GM23338 (cell line): ENCODE measurements around the gene RABL6. TPM values are rescaled to one million over a fixed set of nuclear protein-coding genes. Genes with fewer than 3 reads are reported as not detected.

ENCODE experiments used
- ATAC-seq: fragments of 200-7000 bp; cut with Tn5 transposase; 3 replicates; pipeline ENCODE4 v1.9.1; 2020
- DNase-seq: peaks from one replicate; pipeline ENCODE4 v3.0.0-alpha.2; 2015; ENCODE audit warnings: low spot score
- H2AFZ ChIP-seq: fragments of 200-600 bp; sonication (generic); 2 replicates; pipeline ENCODE4 v1.8.0; 2016; ENCODE audit warnings: antibody characterized with exemption, mild to moderate bottlenecking, moderate library complexity
- H3F3A ChIP-seq: fragments of 200-600 bp; sonication (generic); replicated peaks from 2 replicates; pipeline ENCODE4 v1.8.0; 2017; ENCODE audit warnings: antibody characterized with exemption, mixed run types, low read depth
- H3K27ac ChIP-seq: fragments of 200-600 bp; sonication (generic); 2 replicates; pipeline ENCODE4 v1.6.1; 2016; ENCODE audit warnings: low read depth
- H3K27me3 ChIP-seq: fragments of 200-600 bp; sonication (generic); 2 replicates; pipeline ENCODE4 v1.8.0; 2016; ENCODE audit warnings: mild to moderate bottlenecking, mixed run types, moderate library complexity; ENCODE audit not compliant: insufficient read depth
- H3K36me3 ChIP-seq: fragments of 200-600 bp; sonication (generic); 2 replicates; pipeline ENCODE4 v1.8.0; 2016; ENCODE audit warnings: mild to moderate bottlenecking; ENCODE audit not compliant: insufficient read depth
- H3K4me1 ChIP-seq: fragments of 200-600 bp; sonication (generic); 2 replicates; pipeline ENCODE4 v1.8.0; 2016; ENCODE audit warnings: mild to moderate bottlenecking, moderate library complexity; ENCODE audit not compliant: insufficient read depth
- H3K4me2 ChIP-seq: fragments of 200-600 bp; sonication (generic); 2 replicates; pipeline ENCODE4 v1.7.1; 2017; ENCODE audit warnings: mixed run types
- H3K4me3 ChIP-seq: fragments of 200-600 bp; sonication (generic); 2 replicates; pipeline ENCODE4 v1.6.1; 2016; ENCODE audit warnings: mixed run types
- H3K79me2 ChIP-seq: fragments of 200-600 bp; sonication (generic); replicated peaks from 2 replicates; pipeline ENCODE4 v1.8.0; 2017; ENCODE audit warnings: mild to moderate bottlenecking; ENCODE audit not compliant: insufficient read depth
- H3K9me2 ChIP-seq: fragments of 200-600 bp; sonication (generic); 2 replicates; pipeline ENCODE4 v1.8.0; 2017; ENCODE audit not compliant: insufficient read depth
- H4K20me1 ChIP-seq: fragments of 200-600 bp; sonication (generic); replicated peaks from 2 replicates; pipeline ENCODE4 v1.8.0; 2017; ENCODE audit warnings: mild to moderate bottlenecking; ENCODE audit not compliant: insufficient read depth
- H3K27ac Mint-ChIP-seq: 2 replicates; pipeline ENCODE4 v1.8.0; 2020; ENCODE audit warnings: inconsistent platforms, mild to moderate bottlenecking, moderate library complexity, mixed read lengths
- H3K27me3 Mint-ChIP-seq: 3 replicates; pipeline ENCODE4 v1.8.0; 2022; ENCODE audit warnings: low read depth, mild to moderate bottlenecking, moderate library complexity, mixed read lengths, inconsistent platforms; ENCODE audit not compliant: insufficient read depth, poor library complexity
- H3K36me3 Mint-ChIP-seq: 3 replicates; pipeline ENCODE4 v1.8.0; 2021; ENCODE audit warnings: low read depth, mild to moderate bottlenecking, inconsistent platforms, moderate library complexity, mixed read lengths
- H3K4me1 Mint-ChIP-seq: 3 replicates; pipeline ENCODE4 v1.8.0; 2020; ENCODE audit warnings: mild to moderate bottlenecking, inconsistent platforms, mixed read lengths
- H3K4me3 Mint-ChIP-seq: 3 replicates; pipeline ENCODE4 v1.8.0; 2021; ENCODE audit warnings: moderate library complexity, mild to moderate bottlenecking, inconsistent platforms, mixed read lengths
- H3K9me3 Mint-ChIP-seq: 3 replicates; pipeline ENCODE4 v1.8.0; 2020; ENCODE audit warnings: moderate library complexity, mild to moderate bottlenecking, inconsistent platforms, mixed read lengths
- CREB1 ChIP-seq: fragments of 250-450 bp; sonication (Bioruptor Pico); IDR thresholded peaks from 2 replicates; pipeline ENCODE4 v1.5.0; 2020; ENCODE audit warnings: low read depth, mild to moderate bottlenecking, moderate library complexity
- EZH2 ChIP-seq: fragments of 200-600 bp; sonication (generic); IDR thresholded peaks from one replicate; pipeline ENCODE4 v1.8.0; 2017; ENCODE audit warnings: antibody characterized with exemption, mild to moderate bottlenecking, low read depth; ENCODE audit not compliant: unreplicated experiment
- EZH2phosphoT487 ChIP-seq: fragments of 200-600 bp; sonication (generic); IDR thresholded peaks from one replicate; pipeline ENCODE4 v1.8.1; 2018; ENCODE audit warnings: antibody characterized with exemption; ENCODE audit not compliant: unreplicated experiment
- JUNB ChIP-seq: IDR thresholded peaks from one replicate; pipeline ENCODE4 v1.6.1; 2016; ENCODE audit warnings: antibody characterized with exemption; ENCODE audit not compliant: unreplicated experiment
- NANOG ChIP-seq: IDR thresholded peaks from 2 replicates; pipeline ENCODE4 v1.6.1; 2016; ENCODE audit warnings: antibody characterized with exemption, borderline replicate concordance
- POLR2AphosphoS5 ChIP-seq: IDR thresholded peaks from 2 replicates; pipeline ENCODE4 v1.6.1; 2016; ENCODE audit warnings: antibody characterized with exemption, low read depth
- REST ChIP-seq: IDR thresholded peaks from one replicate; pipeline ENCODE4 v1.6.1; 2018; ENCODE audit warnings: antibody characterized with exemption; ENCODE audit not compliant: unreplicated experiment
- STAT1 ChIP-seq: IDR thresholded peaks from one replicate; pipeline ENCODE4 v1.6.1; 2016; ENCODE audit warnings: antibody characterized with exemption; ENCODE audit not compliant: unreplicated experiment
- ZNF114 ChIP-seq: fragments of 250-450 bp; sonication (Bioruptor Pico); IDR thresholded peaks from 2 replicates; pipeline ENCODE4 v1.5.0; 2020; ENCODE audit warnings: mild to moderate bottlenecking, moderate library complexity
- ZNF331 ChIP-seq: fragments of 250-450 bp; sonication (Bioruptor Pico); IDR thresholded peaks from 2 replicates; pipeline ENCODE4 v1.5.0; 2020; ENCODE audit warnings: low read depth, mild to moderate bottlenecking, moderate library complexity
- ZNF462 ChIP-seq: fragments of 250-450 bp; sonication (Bioruptor Pico); IDR thresholded peaks from 2 replicates; pipeline ENCODE4 v1.5.0; 2020; ENCODE audit warnings: mild to moderate bottlenecking, moderate library complexity
- polyA plus RNA-seq: library from polyadenylated mRNA; unstranded; fragments of >200 nt; fragmentation: Nextera tagmentation; extraction: Ambion mirVana; gene quantifications from 2 replicates; pipeline ENCODE4 v1.2.1, GENCODE V29; 2016
- total RNA-seq: library from RNA; depleted of rRNA; stranded (reverse); fragments of >200 nt; shearing (Covaris generic); gene quantifications from 2 replicates; pipeline ENCODE4 v1.2.3, GENCODE V29; 2014
- TF ChIP-seq, protein P1 (sequence below): IDR thresholded peaks from 2 replicates; pipeline ENCODE4 v1.6.1; 2016; ENCODE audit warnings: antibody characterized with exemption
- TF ChIP-seq, protein P2 (sequence below), 2 experiments: fragments of 200-600 bp in 1 of 2; sonication (generic) in 1 of 2; conservative IDR thresholded peaks; 2 replicates each; pipeline versions ENCODE4 v1.5.1 to v1.6.1; 2016 to 2017; ENCODE audit warnings: antibody characterized with exemption in 2 of 2, low read depth in 2 of 2, mild to moderate bottlenecking in 2 of 2, moderate library complexity in 1 of 2

Gene RABL6
- total and polyA plus RNA-seq, 2 experiments from 2014 or later, result 59.1 to 127 TPM

DNA sequence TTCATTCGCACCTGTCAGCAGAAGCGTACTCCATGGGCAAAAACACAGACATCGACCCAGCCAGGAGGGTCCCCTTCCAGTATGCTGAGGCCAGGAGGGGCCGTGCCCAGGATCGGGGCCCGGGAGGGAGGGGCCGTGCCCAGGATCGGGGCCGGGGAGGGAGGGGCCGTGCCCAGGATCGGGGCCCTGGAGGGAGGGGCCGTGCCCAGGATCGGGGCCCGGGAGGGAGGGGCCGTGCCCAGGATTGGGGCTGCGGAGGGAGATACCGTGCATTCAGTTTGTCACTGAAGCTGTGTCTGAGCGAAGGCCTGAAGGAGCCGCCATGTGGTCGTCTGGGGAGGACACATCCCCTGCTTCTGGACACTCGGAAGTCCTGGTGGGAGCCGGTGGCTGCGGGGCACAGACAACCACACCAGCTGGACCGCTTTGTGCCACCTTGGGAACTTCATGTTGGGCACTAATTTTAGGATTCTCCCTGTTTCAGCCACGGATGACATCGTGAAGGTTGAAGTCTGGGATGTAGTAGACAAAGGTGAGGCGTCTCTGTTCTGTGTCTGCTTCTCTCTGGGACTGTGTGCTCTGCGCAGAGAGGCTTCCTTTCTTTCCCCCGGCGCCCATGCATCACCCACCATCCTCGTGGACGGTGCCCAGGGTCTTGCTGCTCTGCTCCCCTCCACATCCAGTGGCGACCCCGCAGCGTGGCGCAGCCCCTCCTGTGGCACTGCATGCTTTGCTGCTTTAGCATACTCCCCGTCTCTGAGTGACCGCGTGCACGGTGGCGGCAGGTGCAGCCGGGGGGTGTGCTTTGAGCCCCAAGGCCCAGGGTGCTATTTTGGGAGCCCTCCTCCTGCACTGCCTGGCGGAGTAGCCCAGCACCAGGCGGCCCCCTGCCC, 17.8 kb downstream of the RABL6 start:
- no peak overlapping the region for H2AFZ ChIP-seq
- H3K27ac Mint-ChIP-seq, result no peak overlapping the region
- peaks cover 12% of the 10 kb centered on the region; the same call in 2 of the 3 replicates for H3K4me1 Mint-ChIP-seq
- TF ChIP-seq REST, result no peak
- no peak for TF ChIP-seq NANOG
- TF ChIP-seq, protein P1, sequence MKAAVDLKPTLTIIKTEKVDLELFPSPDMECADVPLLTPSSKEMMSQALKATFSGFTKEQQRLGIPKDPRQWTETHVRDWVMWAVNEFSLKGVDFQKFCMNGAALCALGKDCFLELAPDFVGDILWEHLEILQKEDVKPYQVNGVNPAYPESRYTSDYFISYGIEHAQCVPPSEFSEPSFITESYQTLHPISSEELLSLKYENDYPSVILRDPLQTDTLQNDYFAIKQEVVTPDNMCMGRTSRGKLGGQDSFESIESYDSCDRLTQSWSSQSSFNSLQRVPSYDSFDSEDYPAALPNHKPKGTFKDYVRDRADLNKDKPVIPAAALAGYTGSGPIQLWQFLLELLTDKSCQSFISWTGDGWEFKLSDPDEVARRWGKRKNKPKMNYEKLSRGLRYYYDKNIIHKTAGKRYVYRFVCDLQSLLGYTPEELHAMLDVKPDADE, result no peak
- no peak for TF ChIP-seq STAT1
- no peak for TF ChIP-seq ZNF114 (CRISPR knock-in tag)
- TF ChIP-seq, protein P2, sequence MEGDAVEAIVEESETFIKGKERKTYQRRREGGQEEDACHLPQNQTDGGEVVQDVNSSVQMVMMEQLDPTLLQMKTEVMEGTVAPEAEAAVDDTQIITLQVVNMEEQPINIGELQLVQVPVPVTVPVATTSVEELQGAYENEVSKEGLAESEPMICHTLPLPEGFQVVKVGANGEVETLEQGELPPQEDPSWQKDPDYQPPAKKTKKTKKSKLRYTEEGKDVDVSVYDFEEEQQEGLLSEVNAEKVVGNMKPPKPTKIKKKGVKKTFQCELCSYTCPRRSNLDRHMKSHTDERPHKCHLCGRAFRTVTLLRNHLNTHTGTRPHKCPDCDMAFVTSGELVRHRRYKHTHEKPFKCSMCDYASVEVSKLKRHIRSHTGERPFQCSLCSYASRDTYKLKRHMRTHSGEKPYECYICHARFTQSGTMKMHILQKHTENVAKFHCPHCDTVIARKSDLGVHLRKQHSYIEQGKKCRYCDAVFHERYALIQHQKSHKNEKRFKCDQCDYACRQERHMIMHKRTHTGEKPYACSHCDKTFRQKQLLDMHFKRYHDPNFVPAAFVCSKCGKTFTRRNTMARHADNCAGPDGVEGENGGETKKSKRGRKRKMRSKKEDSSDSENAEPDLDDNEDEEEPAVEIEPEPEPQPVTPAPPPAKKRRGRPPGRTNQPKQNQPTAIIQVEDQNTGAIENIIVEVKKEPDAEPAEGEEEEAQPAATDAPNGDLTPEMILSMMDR (conservative IDR thresholded peaks at IDR 0.05; ENCODE audit: low read depth in 2 of 2), result no peak
- TF ChIP-seq CREB1, result no peak
- no peak for TF ChIP-seq EZH2phosphoT487
- no peak for TF ChIP-seq POLR2AphosphoS5
- no peak for TF ChIP-seq ZNF331 (CRISPR knock-in tag)
- no peak for TF ChIP-seq JUNB
- no peak for TF ChIP-seq EZH2
- TF ChIP-seq ZNF462 (CRISPR knock-in tag), result no peak
- H3K9me3 Mint-ChIP-seq, result no peaks in the 10 kb centered on the region
- H3K4me3 ChIP-seq, result no peak overlapping the region
- H3K27me3 ChIP-seq, result no peaks in the 10 kb centered on the region
- H3K9me2 ChIP-seq, result no peaks in the 10 kb centered on the region
- H4K20me1 ChIP-seq, result peaks cover 5% of the 10 kb centered on the region
- no peak overlapping the region for H3K4me2 ChIP-seq
- no peak overlapping the region for H3K27ac ChIP-seq
- peaks cover 8% of the 10 kb centered on the region for H3K27me3 Mint-ChIP-seq
- no peaks in the 10 kb centered on the region for H3K36me3 ChIP-seq
- peaks cover 10% of the 10 kb centered on the region; the same call in 1 of the 2 replicates for H3F3A ChIP-seq
- peaks cover 5% of the 10 kb centered on the region; the same call in 1 of the 2 replicates for H3K4me1 ChIP-seq
- H3K79me2 ChIP-seq, result peaks cover 12% of the 10 kb centered on the region; the same call in 1 of the 2 replicates
- DNase-seq (no peak), ATAC-seq (no peak)
- H3K36me3 Mint-ChIP-seq, result peaks cover 27% of the 10 kb centered on the region
- H3K4me3 Mint-ChIP-seq, result no peak overlapping the region
